ENCODE results near the gene ARPC5L.
"Not testable (repeated sequence)": the region's sequence is repeated elsewhere in the genome, so short reads cannot be mapped to it uniquely, and the experiment has no call there.

The ARPC5L gene

DNA sequence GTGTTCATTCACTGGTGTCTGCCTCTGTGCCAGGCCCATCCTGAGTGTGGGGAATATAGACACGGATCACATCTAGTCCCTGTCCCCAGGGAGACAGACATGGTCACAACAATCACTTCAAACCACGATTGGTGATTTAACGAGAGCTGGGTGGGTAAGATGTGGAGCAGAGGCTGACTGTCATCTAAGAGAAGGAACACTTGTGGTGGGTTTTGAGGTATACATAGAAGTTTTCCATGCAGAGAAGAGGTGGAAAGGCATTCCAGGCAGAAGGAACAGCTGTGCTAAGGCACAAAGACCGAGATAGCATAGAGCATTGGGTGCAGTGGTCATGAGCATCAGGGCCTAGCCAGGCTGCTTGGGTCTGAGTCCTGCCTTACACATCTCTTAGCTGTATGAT lies 31.3 kb upstream of the ARPC5L start:
- in situ Hi-C loops (cut with HindIII; ENCODE audit: low pct_ligation_motif_present, low sequenced_read_pairs) = no loop called here
- Histone ChIP-seq H3K4me3 (ENCODE audit: low read depth, low read length) (no peak overlapping the region), H3K27me3 (replicated peaks) (no peaks in the 10 kb centered on the region), H3K36me3 (replicated peaks) (no peaks in the 10 kb centered on the region), H3K27ac (no peak overlapping the region)
- no peak for DNase-seq
- TF ChIP-seq, protein P1, sequence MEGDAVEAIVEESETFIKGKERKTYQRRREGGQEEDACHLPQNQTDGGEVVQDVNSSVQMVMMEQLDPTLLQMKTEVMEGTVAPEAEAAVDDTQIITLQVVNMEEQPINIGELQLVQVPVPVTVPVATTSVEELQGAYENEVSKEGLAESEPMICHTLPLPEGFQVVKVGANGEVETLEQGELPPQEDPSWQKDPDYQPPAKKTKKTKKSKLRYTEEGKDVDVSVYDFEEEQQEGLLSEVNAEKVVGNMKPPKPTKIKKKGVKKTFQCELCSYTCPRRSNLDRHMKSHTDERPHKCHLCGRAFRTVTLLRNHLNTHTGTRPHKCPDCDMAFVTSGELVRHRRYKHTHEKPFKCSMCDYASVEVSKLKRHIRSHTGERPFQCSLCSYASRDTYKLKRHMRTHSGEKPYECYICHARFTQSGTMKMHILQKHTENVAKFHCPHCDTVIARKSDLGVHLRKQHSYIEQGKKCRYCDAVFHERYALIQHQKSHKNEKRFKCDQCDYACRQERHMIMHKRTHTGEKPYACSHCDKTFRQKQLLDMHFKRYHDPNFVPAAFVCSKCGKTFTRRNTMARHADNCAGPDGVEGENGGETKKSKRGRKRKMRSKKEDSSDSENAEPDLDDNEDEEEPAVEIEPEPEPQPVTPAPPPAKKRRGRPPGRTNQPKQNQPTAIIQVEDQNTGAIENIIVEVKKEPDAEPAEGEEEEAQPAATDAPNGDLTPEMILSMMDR (IDR thresholded peaks at IDR 0.05; ENCODE audit: low read depth, low read length, missing control alignments) = no peak

DNA sequence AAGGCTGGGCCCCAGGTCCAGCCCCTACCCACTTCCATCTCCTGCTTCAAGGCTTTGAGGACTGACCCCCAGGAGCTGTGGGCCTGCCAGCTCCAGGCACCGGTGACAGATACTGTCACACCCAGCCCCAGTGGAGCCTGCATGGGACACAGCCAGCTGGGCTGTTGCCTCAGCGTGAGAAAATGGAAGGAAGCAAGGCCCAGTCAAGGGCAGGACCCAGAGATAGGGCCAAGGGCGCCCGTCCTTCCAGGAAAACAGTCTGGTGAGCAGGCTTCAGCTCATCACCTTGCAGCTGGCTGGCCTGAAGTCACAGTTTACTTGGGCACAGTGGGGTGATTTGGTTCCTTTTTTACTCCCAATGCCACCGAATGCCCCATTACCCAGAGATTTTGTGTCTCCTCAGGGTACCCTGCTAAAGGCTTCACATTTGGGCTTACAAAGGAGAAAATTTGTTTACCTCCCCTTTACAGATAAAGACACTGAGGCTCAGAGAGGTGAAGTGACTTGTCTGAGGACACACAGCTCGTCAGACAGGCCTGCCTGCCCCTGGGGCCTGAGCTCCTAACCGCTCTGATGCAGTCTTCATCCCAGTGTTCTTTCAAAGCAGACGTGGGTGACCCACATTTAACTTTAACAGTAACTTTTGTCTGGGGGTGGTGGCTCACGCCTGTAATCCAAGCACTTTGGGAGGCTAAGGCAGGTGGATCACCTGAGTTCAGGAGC lies 30.1 kb upstream of the ARPC5L start:
- H3K4me3 ChIP-seq (ENCODE audit: low read depth, low read length) = no peak overlapping the region
- in situ Hi-C loops (cut with HindIII; ENCODE audit: low pct_ligation_motif_present, low sequenced_read_pairs) = no loop called here
- no peak overlapping the region for H3K27ac ChIP-seq
- H3K27me3 ChIP-seq (replicated peaks) = no peaks in the 10 kb centered on the region
- no peaks in the 10 kb centered on the region for H3K36me3 ChIP-seq (replicated peaks)
- DNase-seq = no peak
- TF ChIP-seq, protein P1 (IDR thresholded peaks at IDR 0.05; ENCODE audit: low read depth, low read length, missing control alignments) = no peak

DNA sequence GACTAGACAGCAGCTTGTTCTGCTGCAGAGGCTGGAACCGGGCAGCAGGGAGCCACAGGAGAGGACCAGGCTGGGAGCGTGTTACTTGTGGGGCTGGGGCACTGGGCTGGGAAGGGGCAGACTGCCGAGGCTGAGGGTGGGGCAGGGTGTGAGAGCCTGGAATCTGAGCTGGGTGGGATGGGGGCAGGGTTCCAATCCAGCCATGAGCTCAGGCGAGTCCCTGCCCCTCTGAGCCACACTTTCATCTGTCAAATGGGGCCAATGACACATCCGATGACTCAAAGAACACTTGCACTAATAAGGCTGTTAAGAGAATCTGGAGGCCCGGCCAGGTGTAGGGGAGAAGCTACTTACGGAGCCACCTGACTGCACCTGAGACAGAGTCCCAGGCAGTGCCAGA lies 27.3 kb upstream of the ARPC5L start:
- H3K27ac ChIP-seq = no peak overlapping the region
- in situ Hi-C loops (cut with HindIII; ENCODE audit: low pct_ligation_motif_present, low sequenced_read_pairs) = no loop called here
- no peak for DNase-seq
- H3K4me3 ChIP-seq (ENCODE audit: low read depth, low read length) = no peak overlapping the region
- H3K27me3 ChIP-seq (replicated peaks) = no peaks in the 10 kb centered on the region
- H3K36me3 ChIP-seq (replicated peaks) = no peaks in the 10 kb centered on the region
- TF ChIP-seq, protein P1 (IDR thresholded peaks at IDR 0.05; ENCODE audit: low read depth, low read length, missing control alignments) = no peak

DNA sequence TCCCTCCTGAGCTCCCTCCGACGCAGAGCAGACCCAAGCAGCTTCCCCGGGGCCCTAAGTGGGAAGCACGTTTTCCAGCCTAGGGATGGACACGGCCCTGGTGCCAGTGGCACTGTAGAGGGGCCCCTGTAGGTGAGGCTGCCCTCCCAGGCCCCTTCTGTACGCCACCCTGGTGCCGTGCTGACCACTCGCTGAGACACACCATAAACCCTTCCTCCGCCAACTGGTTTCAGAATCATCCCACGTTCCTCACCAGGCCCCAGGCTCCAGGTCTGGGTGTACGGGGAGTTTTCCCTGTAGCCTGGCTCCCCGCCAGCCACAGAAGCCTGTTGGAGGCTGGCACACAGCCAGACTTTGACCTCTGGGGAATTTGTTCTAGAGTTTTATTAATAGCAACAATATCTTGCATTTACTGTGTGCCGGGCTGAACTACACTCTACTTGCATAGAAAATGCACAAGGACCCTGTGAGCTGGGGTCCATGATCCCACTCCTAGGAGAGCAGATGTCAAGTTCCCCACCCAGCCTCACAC lies 26.8 kb upstream of the ARPC5L start:
- H3K36me3 ChIP-seq (replicated peaks) = no peaks in the 10 kb centered on the region
- no peaks in the 10 kb centered on the region for H3K27me3 ChIP-seq (replicated peaks)
- DNase-seq = peak; percentile 91
- H3K4me3 ChIP-seq (ENCODE audit: low read depth, low read length) = no peak overlapping the region
- TF ChIP-seq, protein P1 (IDR thresholded peaks at IDR 0.05; ENCODE audit: low read depth, low read length, missing control alignments) = no peak
- in situ Hi-C loops (cut with HindIII; ENCODE audit: low pct_ligation_motif_present, low sequenced_read_pairs) = no loop called here
- H3K27ac ChIP-seq = no peak overlapping the region

DNA sequence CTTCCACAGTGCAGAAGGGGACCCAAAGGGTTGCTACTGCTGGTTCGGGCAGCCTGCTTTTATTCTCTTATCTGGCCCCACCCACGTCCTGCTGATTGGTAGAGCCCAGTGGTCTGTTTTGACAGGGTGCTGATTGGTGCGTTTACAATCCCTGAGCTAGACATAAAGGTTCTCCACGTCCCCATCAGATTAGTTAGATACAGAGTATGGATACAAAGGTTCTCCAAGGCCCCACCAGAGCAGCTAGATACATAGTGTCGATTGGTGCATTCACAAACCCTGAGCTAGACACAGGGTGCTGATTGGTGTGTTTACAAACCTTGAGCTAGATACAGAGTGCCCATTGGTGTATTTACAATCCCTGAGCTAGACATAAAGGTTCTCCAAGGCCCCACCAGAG lies 23.8 kb upstream of the ARPC5L start:
- H3K27ac ChIP-seq; DNase-seq; in situ Hi-C loops (cut with HindIII; ENCODE audit: low pct_ligation_motif_present, low sequenced_read_pairs); H3K36me3 ChIP-seq (replicated peaks); H3K27me3 ChIP-seq (replicated peaks); H3K4me3 ChIP-seq (ENCODE audit: low read depth, low read length): not testable (repeated sequence)

DNA sequence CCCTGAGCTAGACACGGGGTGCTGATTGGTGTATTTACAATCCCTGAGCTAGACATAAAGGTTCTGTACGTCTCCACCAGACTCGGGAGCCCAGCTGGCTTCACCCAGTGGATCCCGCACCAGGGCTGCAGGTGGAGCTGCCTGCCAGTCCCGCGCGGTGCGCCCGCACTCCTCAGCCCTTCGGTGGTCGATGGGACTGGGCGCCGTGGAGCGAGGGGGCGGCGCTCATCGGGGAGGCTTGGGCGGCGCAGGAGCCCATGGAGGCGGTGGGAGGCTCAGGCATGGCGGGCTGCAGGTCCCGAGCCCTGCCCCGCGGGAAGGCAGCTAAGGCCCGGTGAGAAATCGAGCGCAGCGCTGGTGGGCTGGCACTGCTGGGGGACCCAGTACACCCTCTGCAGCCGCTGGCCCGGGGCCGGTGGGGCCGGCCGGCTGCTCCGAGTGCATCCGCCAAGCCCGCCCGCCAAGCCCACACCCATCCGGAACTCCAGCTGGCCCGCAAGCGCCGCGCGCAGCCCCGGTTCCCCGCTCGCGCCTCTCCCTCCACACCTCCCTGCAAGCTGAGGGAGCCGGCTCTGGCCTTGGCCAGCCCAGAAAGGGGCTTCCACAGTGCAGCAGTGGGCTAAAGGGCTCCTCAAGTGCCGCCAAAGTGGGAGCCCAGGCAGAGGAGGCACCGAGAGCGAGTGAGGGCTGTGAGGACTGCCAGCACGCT lies 23.2 kb upstream of the ARPC5L start:
- H3K27ac ChIP-seq; H3K4me3 ChIP-seq (ENCODE audit: low read depth, low read length); H3K27me3 ChIP-seq (replicated peaks); in situ Hi-C loops (cut with HindIII; ENCODE audit: low pct_ligation_motif_present, low sequenced_read_pairs); H3K36me3 ChIP-seq (replicated peaks); DNase-seq: not testable (repeated sequence)

Measured in brain microvascular endothelial cell (primary cell).